Activated gamma-delta T cell (primary cell): ENCODE measurements around the gene SLC35B4.
"Not testable (repeated sequence)": the region's sequence is repeated elsewhere in the genome, so short reads cannot be mapped to it uniquely, and the experiment has no call there.

Experiments used
- DNase-seq: peaks from one replicate; lab custom pipeline; 2025; lab: John Stamatoyannopoulos, UW

The SLC35B4 gene

GRCh38 chr7:134331393-134331792 lies 14.7 kb upstream of the SLC35B4 start:
- no peak for DNase-seq

- DNase-seq: no peak
Observed at GRCh38 chr7:134330974-134331373, 14.2 kb upstream of the SLC35B4 start.

- DNase-seq: no peak
Observed at GRCh38 chr7:134329614-134330346, 13.1 kb upstream of the SLC35B4 start.

GRCh38 chr7:134328900-134329299 lies 12.2 kb upstream of the SLC35B4 start:
- DNase-seq: no peak

GRCh38 chr7:134327896-134328295 lies 11.2 kb upstream of the SLC35B4 start:
- no peak for DNase-seq

GRCh38 chr7:134324107-134324506 lies 7.4 kb upstream of the SLC35B4 start:
- DNase-seq: no peak

- no peak for DNase-seq
Observed at GRCh38 chr7:134320201-134320600, 3.5 kb upstream of the SLC35B4 start.

GRCh38 chr7:134318443-134318842 lies 1.7 kb upstream of the SLC35B4 start:
- DNase-seq: no peak

GRCh38 chr7:134317434-134317833 lies 704 bp upstream of the SLC35B4 start:
- no peak for DNase-seq

GRCh38 chr7:134315679-134316538 lies 821 bp downstream of the SLC35B4 start:
- no peak for DNase-seq

GRCh38 chr7:134313543-134313942 lies 3.2 kb downstream of the SLC35B4 start:
- no peak for DNase-seq

- no peak for DNase-seq
Observed at GRCh38 chr7:134312717-134313116, 4.0 kb downstream of the SLC35B4 start.

- no peak for DNase-seq
Observed at GRCh38 chr7:134311807-134312206, 4.9 kb downstream of the SLC35B4 start.

GRCh38 chr7:134308548-134308947 lies 8.2 kb downstream of the SLC35B4 start:
- DNase-seq: no peak

GRCh38 chr7:134307320-134307719 lies 9.4 kb downstream of the SLC35B4 start:
- DNase-seq: no peak

GRCh38 chr7:134302120-134302519 lies 14.6 kb downstream of the SLC35B4 start:
- DNase-seq: no peak

GRCh38 chr7:134301592-134301991 lies 15.1 kb downstream of the SLC35B4 start:
- no peak for DNase-seq

- no peak for DNase-seq
Observed at GRCh38 chr7:134300988-134301387, 15.7 kb downstream of the SLC35B4 start.

- no peak for DNase-seq
Observed at GRCh38 chr7:134298902-134299683, 17.6 kb downstream of the SLC35B4 start.

- DNase-seq: no peak
Observed at GRCh38 chr7:134297489-134297888, 19.2 kb downstream of the SLC35B4 start.

GRCh38 chr7:134295982-134296381 lies 20.7 kb downstream of the SLC35B4 start:
- not testable (repeated sequence) for DNase-seq

- no peak for DNase-seq
Observed at GRCh38 chr7:134293002-134293740, 23.6 kb downstream of the SLC35B4 start.
